Measurements from ENCODE around the gene PNRC1.

PNRC1 gene

DNA sequence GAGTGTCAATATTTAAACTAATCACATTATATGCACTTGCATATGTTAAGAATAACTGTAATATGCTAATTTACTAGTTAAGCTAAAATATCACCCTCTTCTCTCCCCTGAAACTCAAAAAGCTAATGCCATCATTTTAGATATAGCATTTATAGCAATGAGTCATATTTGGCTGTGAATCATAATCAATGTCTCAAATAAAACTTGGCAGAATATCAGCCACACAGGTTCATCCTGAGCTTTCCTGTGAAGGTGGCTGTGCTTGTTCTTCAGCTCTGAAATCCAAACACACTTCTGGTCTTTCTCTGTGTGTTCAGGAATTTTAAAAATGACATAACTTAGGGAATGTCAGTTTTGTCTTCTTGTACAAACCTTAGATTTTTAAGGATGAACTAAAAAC lies 12.8 kb upstream of the PNRC1 start:
- H2AFZ ChIP-seq = no peak overlapping the region
- H3K4me1 ChIP-seq = no peaks in the 10 kb centered on the region
- TF ChIP-seq, protein P1, sequence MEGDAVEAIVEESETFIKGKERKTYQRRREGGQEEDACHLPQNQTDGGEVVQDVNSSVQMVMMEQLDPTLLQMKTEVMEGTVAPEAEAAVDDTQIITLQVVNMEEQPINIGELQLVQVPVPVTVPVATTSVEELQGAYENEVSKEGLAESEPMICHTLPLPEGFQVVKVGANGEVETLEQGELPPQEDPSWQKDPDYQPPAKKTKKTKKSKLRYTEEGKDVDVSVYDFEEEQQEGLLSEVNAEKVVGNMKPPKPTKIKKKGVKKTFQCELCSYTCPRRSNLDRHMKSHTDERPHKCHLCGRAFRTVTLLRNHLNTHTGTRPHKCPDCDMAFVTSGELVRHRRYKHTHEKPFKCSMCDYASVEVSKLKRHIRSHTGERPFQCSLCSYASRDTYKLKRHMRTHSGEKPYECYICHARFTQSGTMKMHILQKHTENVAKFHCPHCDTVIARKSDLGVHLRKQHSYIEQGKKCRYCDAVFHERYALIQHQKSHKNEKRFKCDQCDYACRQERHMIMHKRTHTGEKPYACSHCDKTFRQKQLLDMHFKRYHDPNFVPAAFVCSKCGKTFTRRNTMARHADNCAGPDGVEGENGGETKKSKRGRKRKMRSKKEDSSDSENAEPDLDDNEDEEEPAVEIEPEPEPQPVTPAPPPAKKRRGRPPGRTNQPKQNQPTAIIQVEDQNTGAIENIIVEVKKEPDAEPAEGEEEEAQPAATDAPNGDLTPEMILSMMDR (IDR thresholded peaks at IDR 0.05) = no peak
- H3K79me2 ChIP-seq = no peaks in the 10 kb centered on the region
- no peak overlapping the region for H3K9ac ChIP-seq
- no peak overlapping the region for H3K4me3 ChIP-seq (ENCODE audit: low read depth, low read length)
- H3K27ac ChIP-seq = no peak overlapping the region
- H3K4me2 ChIP-seq (ENCODE audit: low read length) = no peak overlapping the region
- H3K36me3 ChIP-seq (ENCODE audit: control insufficient read depth, insufficient read depth, low read length) = no peaks in the 10 kb centered on the region
- H3K27me3 ChIP-seq (ENCODE audit: control insufficient read depth, insufficient read depth, low read length) = no peaks in the 10 kb centered on the region
- no peaks in the 10 kb centered on the region for H3K9me3 ChIP-seq (ENCODE audit: control insufficient read depth, low read length)

GRCh38 chr6:89068695-89069094 lies 11.9 kb upstream of the PNRC1 start:
- Histone ChIP-seq H3K4me1 (no peaks in the 10 kb centered on the region), H3K27ac (no peak overlapping the region), H3K9ac (no peak overlapping the region), H3K4me3 (ENCODE audit: low read depth, low read length) (no peak overlapping the region), H3K27me3 (ENCODE audit: control insufficient read depth, insufficient read depth, low read length) (no peaks in the 10 kb centered on the region), H3K9me3 (ENCODE audit: control insufficient read depth, low read length) (no peaks in the 10 kb centered on the region), H2AFZ (no peak overlapping the region), H3K79me2 (no peaks in the 10 kb centered on the region), H3K36me3 (ENCODE audit: control insufficient read depth, insufficient read depth, low read length) (no peaks in the 10 kb centered on the region), H3K4me2 (ENCODE audit: low read length) (no peak overlapping the region)
- TF ChIP-seq, protein P1 (IDR thresholded peaks at IDR 0.05) = no peak

DNA sequence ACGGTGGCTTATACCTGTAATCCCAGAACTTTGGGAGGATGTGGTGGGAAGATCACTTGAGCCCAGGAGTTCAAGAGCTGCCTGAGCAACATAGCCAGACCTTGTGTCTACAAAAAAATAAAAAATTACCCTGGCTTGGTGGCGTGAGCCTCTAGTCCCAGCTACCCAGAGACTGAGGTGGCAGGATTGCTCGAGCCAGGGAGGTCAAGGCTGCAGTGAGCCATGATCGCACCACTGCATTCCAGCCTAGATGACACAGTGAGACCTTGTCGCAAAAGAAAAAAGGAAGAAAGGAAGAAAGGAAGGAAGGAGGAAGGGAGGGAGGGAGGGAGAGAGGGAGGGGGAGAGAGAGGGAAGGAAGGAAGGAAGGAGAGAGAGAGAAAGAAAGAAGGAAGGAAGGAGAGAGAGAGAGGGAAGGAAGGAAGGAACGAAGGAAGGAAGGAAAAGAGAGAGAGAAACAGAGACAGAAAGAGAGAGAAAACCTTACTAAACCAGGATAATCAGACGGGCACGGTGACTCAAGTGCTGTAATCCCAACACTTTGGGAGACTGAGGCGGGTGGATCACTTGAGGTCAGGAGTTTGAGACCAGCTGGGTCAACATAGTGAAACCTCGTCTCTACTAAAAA lies 10.9 kb upstream of the PNRC1 start:
- no peak overlapping the region for H2AFZ ChIP-seq
- H3K27ac ChIP-seq = no peak overlapping the region
- TF ChIP-seq, protein P1 (IDR thresholded peaks at IDR 0.05) = no peak
- H3K36me3 ChIP-seq (ENCODE audit: control insufficient read depth, insufficient read depth, low read length) = no peaks in the 10 kb centered on the region
- H3K9ac ChIP-seq = no peak overlapping the region
- H3K79me2 ChIP-seq = no peaks in the 10 kb centered on the region
- no peak overlapping the region for H3K4me3 ChIP-seq (ENCODE audit: low read depth, low read length)
- no peaks in the 10 kb centered on the region for H3K4me1 ChIP-seq
- no peak overlapping the region for H3K4me2 ChIP-seq (ENCODE audit: low read length)
- H3K27me3 ChIP-seq (ENCODE audit: control insufficient read depth, insufficient read depth, low read length) = no peaks in the 10 kb centered on the region
- H3K9me3 ChIP-seq (ENCODE audit: control insufficient read depth, low read length) = no peaks in the 10 kb centered on the region

DNA sequence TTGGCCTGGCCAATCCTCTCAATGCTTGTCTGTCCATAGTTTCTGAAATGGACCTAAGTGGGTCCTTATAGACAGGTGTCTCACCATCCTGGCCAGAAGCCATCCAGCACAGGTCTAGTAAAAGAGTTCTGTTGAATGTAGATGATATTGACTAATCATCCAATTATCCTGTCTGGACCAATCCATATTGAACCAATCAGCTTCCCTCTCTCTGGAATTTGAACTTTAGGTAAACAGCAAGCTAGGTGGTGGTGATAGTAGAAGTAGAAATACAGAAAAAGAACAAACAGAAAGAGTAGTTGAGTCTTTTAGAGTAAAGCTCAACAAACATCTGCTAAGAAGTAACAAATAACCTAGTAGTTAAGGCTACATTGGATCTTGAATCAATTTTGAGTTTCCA lies 9.5 kb upstream of the PNRC1 start:
- H3K27ac ChIP-seq = no peak overlapping the region
- no peaks in the 10 kb centered on the region for H3K79me2 ChIP-seq
- no peaks in the 10 kb centered on the region for H3K4me1 ChIP-seq
- TF ChIP-seq, protein P1 (IDR thresholded peaks at IDR 0.05) = no peak
- no peaks in the 10 kb centered on the region for H3K36me3 ChIP-seq (ENCODE audit: control insufficient read depth, insufficient read depth, low read length)
- no peak overlapping the region for H2AFZ ChIP-seq
- no peak overlapping the region for H3K4me3 ChIP-seq (ENCODE audit: low read depth, low read length)
- H3K9me3 ChIP-seq (ENCODE audit: control insufficient read depth, low read length) = no peaks in the 10 kb centered on the region
- H3K4me2 ChIP-seq (ENCODE audit: low read length) = no peak overlapping the region
- H3K9ac ChIP-seq = no peak overlapping the region
- no peaks in the 10 kb centered on the region for H3K27me3 ChIP-seq (ENCODE audit: control insufficient read depth, insufficient read depth, low read length)

- Histone ChIP-seq H3K9me3 (ENCODE audit: control insufficient read depth, low read length) (no peaks in the 10 kb centered on the region), H3K4me2 (ENCODE audit: low read length) (no peak overlapping the region), H3K4me1 (no peaks in the 10 kb centered on the region), H3K36me3 (ENCODE audit: control insufficient read depth, insufficient read depth, low read length) (no peaks in the 10 kb centered on the region), H3K4me3 (ENCODE audit: low read depth, low read length) (no peak overlapping the region), H3K27me3 (ENCODE audit: control insufficient read depth, insufficient read depth, low read length) (no peaks in the 10 kb centered on the region), H3K79me2 (no peaks in the 10 kb centered on the region), H3K27ac (no peak overlapping the region), H3K9ac (no peak overlapping the region), H2AFZ (no peak overlapping the region)
- TF ChIP-seq, protein P1 (IDR thresholded peaks at IDR 0.05) = no peak
Observed at GRCh38 chr6:89073014-89073620, 7.4 kb upstream of the PNRC1 start.
